DMS53 (cell line): Measurements from ENCODE around the gene RABL6.
"Not testable (repeated sequence)": the region's sequence is repeated elsewhere in the genome, so short reads cannot be mapped to it uniquely, and the experiment has no call there.

ENCODE experiments used
- DNase-seq: peaks from one replicate; lab custom pipeline; 2025; lab: John Stamatoyannopoulos, UW

The RABL6 gene

DNA sequence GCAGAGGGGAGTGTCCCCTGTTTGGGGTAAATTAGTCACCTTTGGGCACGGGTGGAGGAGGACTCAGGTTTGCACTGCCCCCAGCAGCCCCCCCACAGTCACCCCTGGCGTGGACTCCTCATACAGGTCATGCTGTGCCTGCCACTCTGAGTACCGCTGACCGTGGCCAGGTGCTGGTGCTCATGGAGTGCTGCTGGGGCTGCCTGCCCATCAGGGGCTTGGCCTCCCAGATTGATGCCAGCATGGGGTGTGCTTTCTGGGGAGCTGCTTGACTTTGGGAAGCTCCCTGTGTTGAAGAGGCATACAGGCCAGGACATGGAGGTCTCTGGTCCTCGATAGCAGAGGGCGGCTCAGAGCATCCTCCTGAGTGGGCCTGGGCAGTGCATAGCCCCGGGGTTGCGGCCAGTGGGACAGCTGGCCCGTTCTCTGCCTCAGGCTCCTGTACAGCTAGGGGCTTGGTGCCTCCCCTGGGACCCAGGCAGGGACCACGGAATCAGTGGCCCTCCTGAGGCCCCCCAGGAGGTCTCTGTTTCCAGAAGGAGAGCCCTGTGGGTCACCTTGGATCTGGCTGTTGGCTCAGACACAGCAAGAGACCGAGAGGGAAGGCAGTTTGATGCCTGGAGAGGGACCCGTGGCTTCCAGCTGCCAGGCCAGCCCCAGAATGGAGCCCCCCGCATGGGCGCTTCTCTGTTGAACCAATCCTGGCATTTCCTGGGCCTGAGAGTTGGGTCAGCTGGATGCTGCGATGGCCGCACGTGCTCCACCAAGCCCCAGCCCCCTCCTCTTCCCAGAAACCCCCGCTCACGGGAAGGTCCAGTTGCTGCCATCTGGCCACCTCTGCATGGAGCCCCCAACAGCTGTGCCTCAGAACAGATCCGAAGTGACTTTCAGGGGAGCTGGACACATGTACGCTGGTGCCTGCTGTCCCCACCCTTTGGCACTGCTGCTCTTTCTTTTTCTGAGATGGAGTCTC lies 28.5 kb downstream of the RABL6 start:
- DNase-seq = no peak

GRCh38 chr9:136837146-136837855 lies 29.6 kb downstream of the RABL6 start:
- DNase-seq = no peak

DNA sequence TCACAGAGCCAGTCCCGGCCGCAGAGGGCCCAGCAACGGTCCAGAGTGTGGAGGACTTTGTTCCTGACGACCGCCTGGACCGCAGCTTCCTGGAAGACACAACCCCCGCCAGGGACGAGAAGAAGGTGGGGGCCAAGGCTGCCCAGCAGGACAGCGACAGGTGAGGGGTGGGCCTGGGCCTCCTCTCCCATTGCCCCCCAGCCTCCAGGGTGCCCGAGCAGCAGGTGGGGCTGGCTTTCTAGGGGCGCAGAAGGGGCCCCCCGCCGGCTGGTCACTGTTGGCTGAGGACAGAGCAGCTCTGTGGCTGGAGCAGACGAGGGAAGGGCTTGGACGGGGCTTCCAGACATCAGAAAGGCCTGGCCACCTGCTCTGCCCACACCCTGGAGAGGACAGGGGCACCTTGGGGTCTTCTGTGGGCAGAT lies 30.1 kb downstream of the RABL6 start:
- not testable (repeated sequence) for DNase-seq

GRCh38 chr9:136838314-136839228 lies 30.8 kb downstream of the RABL6 start:
- no peak for DNase-seq

DNA sequence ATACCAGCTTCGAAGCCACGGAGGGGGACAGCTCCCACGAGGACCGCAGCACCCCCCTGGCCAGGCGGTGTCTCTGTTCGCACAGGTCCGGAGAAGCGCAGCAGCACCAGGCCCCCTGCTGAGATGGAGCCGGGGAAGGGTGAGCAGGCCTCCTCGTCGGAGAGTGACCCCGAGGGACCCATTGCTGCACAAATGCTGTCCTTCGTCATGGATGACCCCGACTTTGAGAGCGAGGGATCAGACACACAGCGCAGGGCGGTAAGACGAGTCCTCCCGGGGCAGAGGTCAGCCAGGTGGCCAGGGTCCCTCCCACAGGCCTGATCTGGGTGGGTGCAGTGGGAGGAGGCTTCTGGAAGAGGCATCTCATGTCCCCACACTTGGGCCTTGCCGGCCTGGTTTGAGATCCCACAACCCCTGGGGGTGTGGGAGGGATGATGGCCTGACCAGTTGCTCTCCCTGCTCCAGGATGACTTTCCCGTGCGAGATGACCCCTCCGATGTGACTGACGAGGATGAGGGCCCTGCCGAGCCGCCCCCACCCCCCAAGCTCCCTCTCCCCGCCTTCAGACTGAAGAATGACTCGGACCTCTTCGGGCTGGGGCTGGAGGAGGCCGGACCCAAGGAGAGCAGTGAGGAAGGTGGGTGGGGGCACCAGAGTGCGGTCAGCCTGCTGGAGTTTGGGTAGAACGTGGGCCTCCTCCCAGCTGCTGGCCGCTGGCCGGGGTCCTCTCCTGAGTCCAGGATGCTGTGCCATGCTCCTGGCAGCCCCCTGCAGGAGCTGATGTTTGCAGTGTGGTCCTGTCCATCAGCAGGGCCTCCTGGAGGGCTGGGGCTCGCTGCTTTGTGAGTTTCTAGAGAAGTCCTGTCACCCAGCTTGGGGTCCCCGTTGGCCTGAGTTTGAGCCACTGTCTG lies 31.7 kb downstream of the RABL6 start:
- no peak for DNase-seq

DNA sequence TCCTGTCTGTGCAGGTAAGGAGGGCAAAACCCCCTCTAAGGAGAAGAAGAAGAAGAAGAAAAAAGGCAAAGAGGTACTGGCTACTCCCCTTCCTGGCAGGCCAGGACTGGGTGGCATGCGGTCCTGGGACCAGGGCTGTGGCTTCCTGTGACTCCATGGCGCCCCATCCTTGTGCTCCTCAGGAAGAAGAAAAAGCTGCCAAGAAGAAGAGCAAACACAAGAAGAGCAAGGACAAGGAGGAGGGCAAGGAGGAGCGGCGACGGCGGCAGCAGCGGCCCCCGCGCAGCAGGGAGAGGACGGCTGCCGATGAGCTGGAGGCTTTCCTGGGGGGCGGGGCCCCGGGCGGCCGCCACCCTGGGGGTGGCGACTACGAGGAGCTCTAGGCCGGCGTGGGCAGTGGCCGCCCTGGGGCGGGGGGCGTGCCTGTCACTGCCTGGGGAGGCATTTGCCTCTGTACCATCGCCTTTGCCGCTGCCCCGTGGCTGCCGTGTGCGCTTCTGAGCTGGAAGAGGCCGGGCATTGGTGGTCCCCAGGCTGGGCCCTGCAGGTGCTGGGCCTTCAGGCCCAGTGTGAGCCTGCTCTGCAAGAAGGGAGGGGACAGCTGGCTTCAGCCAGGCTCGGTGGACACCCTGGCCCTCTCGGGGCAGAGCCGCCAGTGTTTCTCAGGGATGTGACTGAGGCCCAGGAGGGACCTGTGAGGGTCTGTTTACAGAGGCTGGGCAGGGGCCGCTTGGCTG lies 32.6 kb downstream of the RABL6 start:
- DNase-seq = peak; percentile 85

DNA sequence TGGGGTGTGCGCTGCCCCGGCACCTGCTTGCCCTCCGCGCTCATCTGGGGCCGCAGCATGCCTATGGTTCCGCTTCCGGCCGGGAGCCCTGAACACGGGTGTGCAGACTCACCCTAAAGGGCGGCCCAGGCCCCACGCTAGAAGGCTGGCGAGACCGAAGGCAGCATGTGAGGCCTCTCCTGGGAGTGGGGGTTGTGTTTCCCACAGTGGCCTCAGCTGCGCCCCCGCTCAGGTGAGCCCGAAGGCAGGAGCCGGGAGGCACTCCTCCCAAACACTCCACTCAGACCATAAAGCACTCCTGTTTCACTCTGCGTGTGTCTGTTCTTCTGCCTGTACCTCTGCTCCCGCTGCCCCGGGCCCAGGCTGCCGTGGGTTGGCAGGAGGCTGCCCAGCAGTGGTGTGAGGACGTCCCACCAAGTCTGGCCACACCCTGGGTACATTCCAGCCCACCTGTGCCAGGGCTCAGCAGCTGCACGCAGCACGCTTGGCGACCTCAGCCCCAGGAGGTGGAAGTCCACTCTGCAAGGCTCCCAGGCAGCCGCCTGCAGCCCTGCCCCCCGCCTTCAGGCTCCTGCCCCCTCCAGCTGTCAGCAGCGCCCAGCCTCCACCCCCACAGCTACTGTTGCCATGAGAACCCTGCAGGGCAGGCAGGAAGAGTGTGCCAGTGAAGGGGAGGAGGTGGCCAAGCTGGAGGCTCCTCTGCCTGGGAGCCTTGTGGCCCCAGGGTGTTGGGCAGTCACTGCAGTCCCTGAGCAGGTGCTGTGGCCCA lies 33.3 kb downstream of the RABL6 start:
- peak; percentile 98 for DNase-seq

DNA sequence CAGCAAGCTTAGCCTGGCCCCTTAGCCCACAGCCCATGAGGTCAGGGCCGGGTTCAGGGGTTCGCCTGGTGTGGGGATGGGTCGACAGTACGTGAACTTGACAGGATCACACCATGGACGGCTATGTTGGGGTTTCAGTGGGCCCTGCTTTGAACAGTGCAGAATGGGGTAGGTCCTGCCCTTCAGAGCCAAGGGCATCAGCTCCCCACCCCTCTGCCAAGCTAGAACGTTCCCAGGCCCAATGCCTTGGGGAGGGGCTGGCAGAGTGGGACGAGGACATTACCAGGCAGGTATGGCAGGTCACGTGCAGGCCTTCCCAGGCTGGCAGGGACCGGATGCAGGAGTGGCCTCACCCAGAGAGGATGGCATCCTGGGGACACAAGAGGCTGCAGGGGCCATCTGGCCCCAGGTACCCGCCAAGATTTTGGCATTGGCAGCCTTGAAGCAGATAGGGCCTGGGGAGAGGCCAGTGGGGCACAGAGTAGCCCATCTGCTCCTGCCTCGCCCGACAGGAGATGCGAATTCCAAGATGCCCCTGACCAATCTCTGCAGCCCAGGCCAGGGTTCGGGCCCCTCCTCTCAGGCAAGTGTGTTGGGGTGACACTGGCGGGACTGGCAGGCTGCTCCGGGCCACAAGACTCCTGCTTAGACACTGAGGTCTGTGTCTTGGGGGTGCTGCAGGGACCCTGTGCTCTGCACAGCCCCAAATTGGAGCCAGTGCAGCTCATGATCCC lies 34.1 kb downstream of the RABL6 start:
- peak; percentile 88 for DNase-seq

DNA sequence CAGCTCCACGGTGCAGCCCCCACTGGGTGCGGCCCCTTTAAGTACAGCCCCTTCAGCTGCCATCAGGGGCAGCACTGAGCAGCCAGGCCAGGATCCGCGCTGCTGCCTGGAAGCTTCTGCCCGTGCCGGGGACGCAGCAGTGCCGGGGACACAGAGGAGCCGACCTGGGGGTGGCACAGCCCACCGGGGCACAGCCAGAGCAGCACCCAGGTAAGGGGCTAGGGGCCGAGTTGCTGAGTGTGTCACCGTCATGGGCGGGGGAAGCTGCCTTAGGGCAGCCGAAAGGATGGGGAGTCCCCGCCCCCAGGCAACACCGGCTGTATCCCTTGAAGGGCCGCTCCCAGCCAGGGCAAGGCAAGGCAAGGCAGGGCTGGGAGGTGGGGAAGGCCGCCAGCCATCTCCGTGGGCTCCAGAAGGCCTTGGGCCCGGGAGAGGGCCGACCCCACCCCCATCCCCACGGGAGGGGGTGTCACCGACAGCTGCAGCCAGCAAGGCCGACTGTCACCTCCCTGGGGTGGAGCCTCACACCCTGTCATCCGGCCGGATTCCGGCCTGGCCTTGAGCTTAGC lies 34.7 kb downstream of the RABL6 start, which contains the start of gene AJM1:
TSS of gene AJM1 (plus strand) at position 99 of the 569 bp plus-strand sequence. CDS start 1,937 bp downstream, outside the sequence.
- peak; percentile 86 for DNase-seq

- DNase-seq = not testable (repeated sequence)
These were observed 35.5 kb downstream of the RABL6 start for GRCh38 chr9:136843159-136843800.

- DNase-seq = peak; percentile 60
These were observed 36.3 kb downstream of the RABL6 start for GRCh38 chr9:136843801-136844740.

GRCh38 chr9:136844761-136845464 lies 37.2 kb downstream of the RABL6 start:
- peak; percentile 59 for DNase-seq

- peak; percentile 61 for DNase-seq
These were observed 37.9 kb downstream of the RABL6 start for GRCh38 chr9:136845465-136846260.

DNA sequence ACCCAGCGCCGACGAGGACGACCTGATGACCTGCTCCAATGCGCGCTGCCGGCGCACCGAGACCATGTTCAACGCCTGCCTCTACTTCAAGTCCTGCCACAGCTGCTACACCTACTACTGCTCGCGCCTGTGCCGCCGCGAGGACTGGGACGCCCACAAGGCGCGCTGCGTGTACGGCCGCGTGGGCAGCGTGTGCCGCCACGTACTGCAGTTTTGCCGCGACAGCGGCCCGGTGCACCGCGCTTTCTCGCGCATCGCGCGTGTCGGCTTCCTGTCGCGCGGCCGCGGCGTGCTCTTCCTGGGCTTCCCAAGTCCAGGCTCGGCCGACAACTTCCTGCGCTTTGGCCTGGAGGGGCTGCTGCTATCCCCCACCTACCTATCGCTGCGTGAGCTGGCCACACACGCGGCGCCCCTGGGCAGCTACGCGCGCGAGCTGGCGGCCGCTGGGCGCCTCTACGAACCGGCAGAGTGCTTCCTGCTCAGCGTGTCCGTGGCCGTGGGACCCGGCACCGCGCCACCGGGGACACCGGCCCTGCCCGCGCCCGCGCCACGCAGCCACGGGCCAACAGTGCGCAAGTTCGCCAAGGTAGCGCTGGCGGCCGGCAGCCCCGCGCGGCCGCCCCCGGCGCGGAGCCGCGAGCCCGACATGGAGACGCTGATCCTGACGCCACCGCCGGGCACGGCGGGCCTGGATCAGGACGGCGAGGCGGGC lies 38.8 kb downstream of the RABL6 start:
- peak; percentile 75 for DNase-seq
